Measurements from ENCODE around the gene CCDC187.
"Not testable (repeated sequence)": the region's sequence is repeated elsewhere in the genome, so short reads cannot be mapped to it uniquely, and the experiment has no call there.

DNA sequence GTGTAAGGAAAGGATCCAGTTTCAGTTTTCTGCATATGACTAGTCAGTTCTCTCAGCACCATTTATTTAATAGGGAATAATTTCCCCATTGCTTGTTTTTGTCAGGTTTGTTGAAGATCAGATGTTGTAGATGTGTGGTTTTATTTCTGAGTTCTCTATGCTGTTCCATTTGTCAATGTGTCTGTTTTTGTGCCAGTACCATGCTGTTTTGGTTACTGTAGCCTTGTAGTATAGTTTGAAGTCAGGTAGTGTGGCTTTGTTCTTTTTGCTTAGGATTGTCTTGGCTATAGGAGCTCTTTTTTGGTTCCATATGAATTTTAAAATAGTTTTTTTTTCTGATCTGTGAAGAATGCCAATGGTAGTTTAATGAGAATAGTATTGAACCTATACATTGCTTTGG is 17.1 kb upstream of the CCDC187 start:
- TF ChIP-seq POLR2AphosphoS5 (IDR thresholded peaks at IDR 0.05; ENCODE audit: insufficient read depth in 1 of 2, low read depth in 1 of 2); POLR2A (IDR thresholded peaks at IDR 0.05): not testable (repeated sequence)
- TF ChIP-seq, protein P1, sequence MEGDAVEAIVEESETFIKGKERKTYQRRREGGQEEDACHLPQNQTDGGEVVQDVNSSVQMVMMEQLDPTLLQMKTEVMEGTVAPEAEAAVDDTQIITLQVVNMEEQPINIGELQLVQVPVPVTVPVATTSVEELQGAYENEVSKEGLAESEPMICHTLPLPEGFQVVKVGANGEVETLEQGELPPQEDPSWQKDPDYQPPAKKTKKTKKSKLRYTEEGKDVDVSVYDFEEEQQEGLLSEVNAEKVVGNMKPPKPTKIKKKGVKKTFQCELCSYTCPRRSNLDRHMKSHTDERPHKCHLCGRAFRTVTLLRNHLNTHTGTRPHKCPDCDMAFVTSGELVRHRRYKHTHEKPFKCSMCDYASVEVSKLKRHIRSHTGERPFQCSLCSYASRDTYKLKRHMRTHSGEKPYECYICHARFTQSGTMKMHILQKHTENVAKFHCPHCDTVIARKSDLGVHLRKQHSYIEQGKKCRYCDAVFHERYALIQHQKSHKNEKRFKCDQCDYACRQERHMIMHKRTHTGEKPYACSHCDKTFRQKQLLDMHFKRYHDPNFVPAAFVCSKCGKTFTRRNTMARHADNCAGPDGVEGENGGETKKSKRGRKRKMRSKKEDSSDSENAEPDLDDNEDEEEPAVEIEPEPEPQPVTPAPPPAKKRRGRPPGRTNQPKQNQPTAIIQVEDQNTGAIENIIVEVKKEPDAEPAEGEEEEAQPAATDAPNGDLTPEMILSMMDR (IDR thresholded peaks at IDR 0.05) = not testable (repeated sequence)
